SK-N-SH treated with all-trans-retinoic acid at 6 μM for 48 hours (cell line): Measurements from ENCODE around the gene ASCC1.
"Not testable (repeated sequence)": the region's sequence is repeated elsewhere in the genome, so short reads cannot be mapped to it uniquely, and the experiment has no call there.

Source experiments
- ATAC-seq: fragments of 200-7000 bp; cut with Tn5 transposase; 3 replicates; pipeline ENCODE4 v1.9.1; 2020; ENCODE audit warnings: mild to moderate bottlenecking, moderate library complexity
- ARNTL ChIP-seq: fragments of 450-650 bp; formaldehyde crosslinking; IDR thresholded peaks from 2 replicates; pipeline ENCODE4 v1.5.0; 2020; ENCODE audit warnings: low read depth, mild to moderate bottlenecking, moderate library complexity, borderline replicate concordance
- BACH2 ChIP-seq: fragments of 250-450 bp; sonication (Bioruptor Pico); IDR thresholded peaks from 2 replicates; pipeline ENCODE4 v1.9.0; 2021; ENCODE audit warnings: mild to moderate bottlenecking, borderline replicate concordance
- CSDC2 ChIP-seq: fragments of 250-450 bp; sonication (Bioruptor Pico); IDR thresholded peaks from 2 replicates; pipeline ENCODE4 v1.5.0; 2020; ENCODE audit warnings: mild to moderate bottlenecking, moderate library complexity
- ESRRG ChIP-seq: fragments of 250-450 bp; sonication (Bioruptor Pico); IDR thresholded peaks from 2 replicates; pipeline ENCODE4 v1.6.1; 2021; ENCODE audit warnings: mild to moderate bottlenecking
- GLIS3 ChIP-seq: fragments of 250-450 bp; sonication (Bioruptor Pico); IDR thresholded peaks from 2 replicates; pipeline ENCODE4 v1.5.0; 2020; ENCODE audit warnings: mild to moderate bottlenecking, moderate library complexity
- ISL1 ChIP-seq: fragments of 250-450 bp; sonication (Bioruptor Pico); IDR thresholded peaks from 2 replicates; pipeline ENCODE4 v2.1.2; 2022; ENCODE audit warnings: mild to moderate bottlenecking, moderate library complexity
- OSR1 ChIP-seq: fragments of 250-450 bp; sonication (Bioruptor Pico); IDR thresholded peaks from 2 replicates; pipeline ENCODE4 v1.8.0; 2022; ENCODE audit warnings: moderate library complexity, mild to moderate bottlenecking, inconsistent platforms
- RARB ChIP-seq: fragments of 250-450 bp; sonication (Bioruptor Pico); IDR thresholded peaks from 2 replicates; pipeline ENCODE4 v1.8.0; 2021; ENCODE audit warnings: mild to moderate bottlenecking, moderate library complexity
- SNAI2 ChIP-seq: fragments of 250-450 bp; sonication (Bioruptor Pico); IDR thresholded peaks from 2 replicates; pipeline ENCODE4 v1.5.0; 2020; ENCODE audit warnings: mild to moderate bottlenecking, moderate library complexity
- TCF4 ChIP-seq: fragments of 250-450 bp; sonication (Bioruptor Pico); IDR thresholded peaks from 2 replicates; pipeline ENCODE4 v1.8.0; 2021; ENCODE audit warnings: mild to moderate bottlenecking, moderate library complexity, borderline replicate concordance
- TOX ChIP-seq: fragments of 250-450 bp; sonication (Bioruptor Pico); IDR thresholded peaks from 2 replicates; pipeline ENCODE4 v1.8.0; 2021; ENCODE audit warnings: mild to moderate bottlenecking, moderate library complexity, borderline replicate concordance
- ZC3H10 ChIP-seq: fragments of 250-450 bp; sonication (Bioruptor Pico); IDR thresholded peaks from 2 replicates; pipeline ENCODE4 v1.5.1; 2021; ENCODE audit warnings: mild to moderate bottlenecking, moderate library complexity
- ZFP3 ChIP-seq: fragments of 250-450 bp; sonication (Bioruptor Pico); IDR thresholded peaks from 2 replicates; pipeline ENCODE4 v1.5.0; 2020; ENCODE audit warnings: mild to moderate bottlenecking, moderate library complexity
- ZFP30 ChIP-seq: fragments of 450-650 bp; formaldehyde crosslinking; IDR thresholded peaks from 2 replicates; pipeline ENCODE4 v1.5.0; 2022; ENCODE audit warnings: mild to moderate bottlenecking, moderate library complexity
- ZNF70 ChIP-seq: fragments of 450-650 bp; formaldehyde crosslinking; IDR thresholded peaks from 2 replicates; pipeline ENCODE4 v1.5.0; 2020; ENCODE audit warnings: mild to moderate bottlenecking, moderate library complexity
- ZNF8 ChIP-seq: fragments of 450-650 bp; formaldehyde crosslinking; IDR thresholded peaks from 2 replicates; pipeline ENCODE4 v1.5.0; 2020; ENCODE audit warnings: mild to moderate bottlenecking, moderate library complexity
- TF ChIP-seq, protein P1 (sequence below): fragments of 250-450 bp; sonication (Bioruptor Pico); IDR thresholded peaks from 2 replicates; pipeline ENCODE4 v1.8.0; 2021; ENCODE audit warnings: low read depth, mild to moderate bottlenecking, moderate library complexity, borderline replicate concordance
- TF ChIP-seq, protein P2 (sequence below): fragments of 250-450 bp; sonication (Bioruptor Pico); IDR thresholded peaks from 2 replicates; pipeline ENCODE4 v1.5.0; 2020; ENCODE audit warnings: mild to moderate bottlenecking, moderate library complexity
- TF ChIP-seq, protein P3 (sequence below): fragments of 250-450 bp; sonication (Bioruptor Pico); IDR thresholded peaks from 2 replicates; pipeline ENCODE4 v1.5.1; 2021; ENCODE audit warnings: mild to moderate bottlenecking, moderate library complexity
- TF ChIP-seq, protein P4 (sequence below): fragments of 250-450 bp; sonication (Bioruptor Pico); IDR thresholded peaks from 2 replicates; pipeline ENCODE4 v1.8.0; 2020; ENCODE audit warnings: mild to moderate bottlenecking, moderate library complexity, borderline replicate concordance

ASCC1 gene

DNA sequence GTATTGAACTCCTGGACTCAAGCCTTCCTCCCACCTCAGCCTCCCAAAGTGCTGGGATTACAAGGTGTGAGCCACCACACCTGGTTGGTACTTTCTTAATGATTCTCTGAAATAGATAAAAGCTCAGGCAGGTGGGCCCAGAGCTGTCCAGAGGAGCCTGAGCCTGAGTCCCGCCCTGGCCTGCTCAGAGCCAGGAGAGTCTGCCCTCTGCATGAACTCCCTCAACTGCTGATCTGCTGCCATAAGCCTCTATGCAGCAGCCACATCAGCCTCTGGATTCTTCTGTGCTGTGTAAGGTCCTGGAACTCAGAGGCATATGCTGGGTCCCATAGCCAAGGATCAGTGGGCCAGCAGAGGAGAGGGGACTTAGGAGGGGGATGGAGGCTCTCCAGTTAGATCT lies 34.6 kb upstream of the ASCC1 start:
- peak; percentile 81 for ATAC-seq
- TF ChIP-seq ISL1 (CRISPR knock-in tag) (no peak), ZNF70 (CRISPR knock-in tag) (no peak), ZFP30 (no peak), BACH2 (no peak), ZNF8 (no peak), ESRRG (CRISPR knock-in tag) (no peak), GLIS3 (no peak), ZFP3 (CRISPR knock-in tag) (no peak), ARNTL (CRISPR knock-in tag) (no peak), RARB (no peak)
- TF ChIP-seq, all 23 proteins: peak for 0

DNA sequence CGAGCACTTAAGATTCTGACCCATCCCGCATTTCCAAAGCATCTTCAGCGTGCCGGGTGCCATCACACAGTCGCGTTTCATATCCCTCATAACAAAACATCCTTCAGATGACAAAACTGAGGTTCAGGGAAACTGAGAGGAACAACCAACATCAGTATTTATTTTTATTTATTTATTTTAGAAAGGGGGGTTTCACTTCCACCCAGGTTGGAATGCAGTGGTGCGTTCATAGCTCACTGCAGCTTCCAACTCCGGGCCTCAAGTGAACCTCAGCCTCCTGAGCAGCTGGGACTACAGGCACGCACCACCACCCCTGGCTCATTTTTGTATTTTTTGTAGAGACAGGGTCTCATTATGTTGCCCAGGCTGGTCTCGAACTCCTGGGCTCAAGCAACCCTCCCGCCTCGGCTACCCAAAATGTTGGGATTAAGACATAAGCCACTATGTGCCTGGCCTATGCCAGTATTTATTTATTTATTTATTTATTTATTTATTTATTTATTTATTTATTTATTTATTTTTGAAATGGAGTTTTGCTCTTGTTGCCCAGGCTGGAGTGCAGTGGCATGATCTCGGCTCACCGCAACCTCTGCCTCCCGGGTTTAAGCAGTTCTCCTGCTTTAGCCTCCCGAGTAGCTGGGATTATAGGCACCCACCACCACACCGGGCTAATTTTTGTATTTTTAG lies 33.2 kb upstream of the ASCC1 start:
- not testable (repeated sequence) for ATAC-seq

DNA sequence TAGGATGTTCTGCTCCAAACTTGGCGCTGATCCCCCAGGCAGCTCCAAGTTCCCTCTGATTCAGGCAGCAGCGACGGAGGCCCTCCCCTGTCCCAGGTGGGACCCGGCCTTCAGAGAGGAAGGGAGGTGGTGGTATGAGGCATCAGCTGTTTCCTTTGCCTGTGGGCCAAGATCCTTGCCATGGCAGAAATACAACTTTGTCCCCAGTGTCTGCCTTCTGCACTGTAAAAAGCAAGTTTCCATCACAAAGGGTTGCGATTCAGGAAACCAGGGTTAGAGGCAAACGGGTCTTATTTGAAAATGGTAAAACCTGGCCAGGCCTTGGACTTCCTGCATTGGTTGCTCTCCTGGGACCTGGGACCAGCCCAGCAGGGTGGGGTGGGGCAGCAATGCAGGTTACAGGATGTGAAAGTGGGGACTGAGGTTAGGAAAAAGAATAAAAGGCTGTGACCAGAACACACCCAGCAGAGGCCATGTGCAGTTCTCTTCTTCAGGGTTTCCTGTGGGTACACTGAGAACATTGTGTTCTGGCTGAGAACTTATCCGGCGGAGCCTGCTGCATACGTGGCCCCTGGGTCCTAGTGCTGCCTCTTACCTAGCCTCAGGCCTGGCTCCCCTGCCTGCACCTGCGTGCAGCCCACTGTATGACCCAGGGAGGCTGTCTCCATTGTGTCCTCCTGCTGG lies 32.5 kb upstream of the ASCC1 start:
- TF ChIP-seq, protein P1, sequence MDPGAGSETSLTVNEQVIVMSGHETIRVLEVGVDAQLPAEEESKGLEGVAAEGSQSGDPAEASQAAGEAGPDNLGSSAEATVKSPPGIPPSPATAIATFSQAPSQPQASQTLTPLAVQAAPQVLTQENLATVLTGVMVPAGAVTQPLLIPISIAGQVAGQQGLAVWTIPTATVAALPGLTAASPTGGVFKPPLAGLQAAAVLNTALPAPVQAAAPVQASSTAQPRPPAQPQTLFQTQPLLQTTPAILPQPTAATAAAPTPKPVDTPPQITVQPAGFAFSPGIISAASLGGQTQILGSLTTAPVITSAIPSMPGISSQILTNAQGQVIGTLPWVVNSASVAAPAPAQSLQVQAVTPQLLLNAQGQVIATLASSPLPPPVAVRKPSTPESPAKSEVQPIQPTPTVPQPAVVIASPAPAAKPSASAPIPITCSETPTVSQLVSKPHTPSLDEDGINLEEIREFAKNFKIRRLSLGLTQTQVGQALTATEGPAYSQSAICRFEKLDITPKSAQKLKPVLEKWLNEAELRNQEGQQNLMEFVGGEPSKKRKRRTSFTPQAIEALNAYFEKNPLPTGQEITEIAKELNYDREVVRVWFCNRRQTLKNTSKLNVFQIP (CRISPR knock-in tag), result no peak
- ATAC-seq, result no peak

DNA sequence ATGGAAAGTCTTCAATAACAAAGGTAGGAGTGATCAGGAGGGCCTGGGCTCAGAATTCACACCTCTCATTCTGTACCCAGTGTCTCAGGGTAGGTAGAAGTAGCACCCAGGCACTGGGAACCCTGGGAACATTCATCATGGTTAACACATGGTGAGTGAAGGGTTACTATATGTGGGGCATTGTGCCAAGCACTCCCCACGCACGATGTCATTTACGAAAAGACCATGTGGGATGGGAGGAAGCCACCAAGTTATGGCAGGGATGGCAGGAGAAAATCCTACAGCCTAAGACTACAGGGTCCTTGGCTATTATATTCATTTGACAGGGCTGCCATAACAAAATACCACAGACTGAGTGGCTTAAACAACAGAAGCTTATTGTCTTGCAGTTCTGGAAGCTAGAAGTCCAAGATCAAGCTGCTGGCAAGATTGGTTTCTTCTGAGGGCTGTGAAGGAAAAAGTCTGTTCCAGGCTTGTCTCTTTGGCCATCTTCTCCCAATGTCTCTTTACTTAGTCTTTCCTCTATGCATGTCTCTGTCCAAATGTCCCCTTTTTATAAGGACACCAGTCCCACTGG lies 30.0 kb upstream of the ASCC1 start:
- no peak for TF ChIP-seq ESRRG (CRISPR knock-in tag)
- TF ChIP-seq, protein P2, sequence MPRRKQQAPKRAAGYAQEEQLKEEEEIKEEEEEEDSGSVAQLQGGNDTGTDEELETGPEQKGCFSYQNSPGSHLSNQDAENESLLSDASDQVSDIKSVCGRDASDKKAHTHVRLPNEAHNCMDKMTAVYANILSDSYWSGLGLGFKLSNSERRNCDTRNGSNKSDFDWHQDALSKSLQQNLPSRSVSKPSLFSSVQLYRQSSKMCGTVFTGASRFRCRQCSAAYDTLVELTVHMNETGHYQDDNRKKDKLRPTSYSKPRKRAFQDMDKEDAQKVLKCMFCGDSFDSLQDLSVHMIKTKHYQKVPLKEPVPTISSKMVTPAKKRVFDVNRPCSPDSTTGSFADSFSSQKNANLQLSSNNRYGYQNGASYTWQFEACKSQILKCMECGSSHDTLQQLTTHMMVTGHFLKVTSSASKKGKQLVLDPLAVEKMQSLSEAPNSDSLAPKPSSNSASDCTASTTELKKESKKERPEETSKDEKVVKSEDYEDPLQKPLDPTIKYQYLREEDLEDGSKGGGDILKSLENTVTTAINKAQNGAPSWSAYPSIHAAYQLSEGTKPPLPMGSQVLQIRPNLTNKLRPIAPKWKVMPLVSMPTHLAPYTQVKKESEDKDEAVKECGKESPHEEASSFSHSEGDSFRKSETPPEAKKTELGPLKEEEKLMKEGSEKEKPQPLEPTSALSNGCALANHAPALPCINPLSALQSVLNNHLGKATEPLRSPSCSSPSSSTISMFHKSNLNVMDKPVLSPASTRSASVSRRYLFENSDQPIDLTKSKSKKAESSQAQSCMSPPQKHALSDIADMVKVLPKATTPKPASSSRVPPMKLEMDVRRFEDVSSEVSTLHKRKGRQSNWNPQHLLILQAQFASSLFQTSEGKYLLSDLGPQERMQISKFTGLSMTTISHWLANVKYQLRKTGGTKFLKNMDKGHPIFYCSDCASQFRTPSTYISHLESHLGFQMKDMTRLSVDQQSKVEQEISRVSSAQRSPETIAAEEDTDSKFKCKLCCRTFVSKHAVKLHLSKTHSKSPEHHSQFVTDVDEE (CRISPR knock-in tag), result no peak
- no peak for TF ChIP-seq ZNF70 (CRISPR knock-in tag)
- no peak for TF ChIP-seq ZNF8
- no peak for TF ChIP-seq ZFP30
- no peak for TF ChIP-seq ZC3H10
- TF ChIP-seq ISL1 (CRISPR knock-in tag), result no peak
- TF ChIP-seq OSR1 (CRISPR knock-in tag), result no peak
- TF ChIP-seq TCF4, result no peak
- TF ChIP-seq GLIS3, result no peak
- TF ChIP-seq CSDC2 (CRISPR knock-in tag), result no peak
- TF ChIP-seq, protein P3, sequence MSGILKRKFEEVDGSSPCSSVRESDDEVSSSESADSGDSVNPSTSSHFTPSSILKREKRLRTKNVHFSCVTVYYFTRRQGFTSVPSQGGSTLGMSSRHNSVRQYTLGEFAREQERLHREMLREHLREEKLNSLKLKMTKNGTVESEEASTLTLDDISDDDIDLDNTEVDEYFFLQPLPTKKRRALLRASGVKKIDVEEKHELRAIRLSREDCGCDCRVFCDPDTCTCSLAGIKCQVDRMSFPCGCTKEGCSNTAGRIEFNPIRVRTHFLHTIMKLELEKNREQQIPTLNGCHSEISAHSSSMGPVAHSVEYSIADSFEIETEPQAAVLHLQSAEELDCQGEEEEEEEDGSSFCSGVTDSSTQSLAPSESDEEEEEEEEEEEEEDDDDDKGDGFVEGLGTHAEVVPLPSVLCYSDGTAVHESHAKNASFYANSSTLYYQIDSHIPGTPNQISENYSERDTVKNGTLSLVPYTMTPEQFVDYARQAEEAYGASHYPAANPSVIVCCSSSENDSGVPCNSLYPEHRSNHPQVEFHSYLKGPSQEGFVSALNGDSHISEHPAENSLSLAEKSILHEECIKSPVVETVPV (CRISPR knock-in tag), result no peak
- no peak for TF ChIP-seq RARB
- no peak for TF ChIP-seq ZFP3 (CRISPR knock-in tag)
- no peak for TF ChIP-seq SNAI2 (CRISPR knock-in tag)
- ATAC-seq, result no peak

DNA sequence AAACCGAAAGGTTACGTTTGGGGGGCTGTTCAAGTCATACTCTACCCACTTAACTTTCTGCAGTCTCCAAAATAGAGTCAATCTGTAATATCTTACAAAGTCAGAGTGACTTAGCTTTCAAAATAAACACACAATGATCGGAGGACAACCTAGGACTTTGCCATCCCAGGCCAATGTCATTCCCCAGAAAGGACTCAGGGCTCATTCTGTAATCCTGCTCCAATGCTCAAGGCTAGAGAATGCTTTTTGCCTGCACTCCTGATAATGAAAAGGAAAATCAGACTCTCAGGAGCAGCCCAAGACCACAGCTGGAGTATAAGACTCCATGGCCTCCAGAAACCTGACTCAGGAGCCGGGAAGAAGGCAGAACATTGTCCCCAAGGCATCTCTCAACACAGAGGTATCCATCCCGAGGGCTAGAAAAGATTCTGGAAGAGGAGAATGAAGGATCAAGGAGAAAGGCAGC lies 28.5 kb upstream of the ASCC1 start:
- peak; percentile 16; the same call in 2 of the 3 replicates for ATAC-seq
- TF ChIP-seq ZNF8 (no peak), SNAI2 (CRISPR knock-in tag) (no peak), TCF4 (no peak), BACH2 (no peak), ZC3H10 (no peak), ARNTL (CRISPR knock-in tag) (no peak), TOX (CRISPR knock-in tag) (no peak), CSDC2 (CRISPR knock-in tag) (no peak)
- TF ChIP-seq, protein P4, sequence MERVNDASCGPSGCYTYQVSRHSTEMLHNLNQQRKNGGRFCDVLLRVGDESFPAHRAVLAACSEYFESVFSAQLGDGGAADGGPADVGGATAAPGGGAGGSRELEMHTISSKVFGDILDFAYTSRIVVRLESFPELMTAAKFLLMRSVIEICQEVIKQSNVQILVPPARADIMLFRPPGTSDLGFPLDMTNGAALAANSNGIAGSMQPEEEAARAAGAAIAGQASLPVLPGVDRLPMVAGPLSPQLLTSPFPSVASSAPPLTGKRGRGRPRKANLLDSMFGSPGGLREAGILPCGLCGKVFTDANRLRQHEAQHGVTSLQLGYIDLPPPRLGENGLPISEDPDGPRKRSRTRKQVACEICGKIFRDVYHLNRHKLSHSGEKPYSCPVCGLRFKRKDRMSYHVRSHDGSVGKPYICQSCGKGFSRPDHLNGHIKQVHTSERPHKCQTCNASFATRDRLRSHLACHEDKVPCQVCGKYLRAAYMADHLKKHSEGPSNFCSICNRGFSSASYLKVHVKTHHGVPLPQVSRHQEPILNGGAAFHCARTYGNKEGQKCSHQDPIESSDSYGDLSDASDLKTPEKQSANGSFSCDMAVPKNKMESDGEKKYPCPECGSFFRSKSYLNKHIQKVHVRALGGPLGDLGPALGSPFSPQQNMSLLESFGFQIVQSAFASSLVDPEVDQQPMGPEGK (CRISPR knock-in tag), result no peak
